ENCODE measurements around the gene KIRREL3.

Gene KIRREL3

GRCh38 chr11:126497581-126498122 is 502.9 kb downstream of the KIRREL3 start:
- DNase-seq: no peak

GRCh38 chr11:126496576-126497337 is 503.8 kb downstream of the KIRREL3 start:
- no peak for DNase-seq

GRCh38 chr11:126495281-126496220 is 505.0 kb downstream of the KIRREL3 start:
- no peak for DNase-seq

GRCh38 chr11:126494831-126495230 is 505.7 kb downstream of the KIRREL3 start:
- DNase-seq: no peak

- no peak for DNase-seq
These were observed 508.1 kb downstream of the KIRREL3 start for GRCh38 chr11:126492331-126493082.

- no peak for DNase-seq
These were observed 509.5 kb downstream of the KIRREL3 start for GRCh38 chr11:126491092-126491491.

GRCh38 chr11:126489836-126490660 is 510.5 kb downstream of the KIRREL3 start:
- DNase-seq: no peak

GRCh38 chr11:126488591-126489370 is 511.8 kb downstream of the KIRREL3 start:
- no peak for DNase-seq

- DNase-seq: no peak
These were observed 512.9 kb downstream of the KIRREL3 start for GRCh38 chr11:126487711-126488110.

- no peak for DNase-seq
These were observed 514.5 kb downstream of the KIRREL3 start for GRCh38 chr11:126485986-126486635.

- no peak for DNase-seq
These were observed 515.4 kb downstream of the KIRREL3 start for GRCh38 chr11:126485021-126485792.

GRCh38 chr11:126484266-126484665 is 516.3 kb downstream of the KIRREL3 start:
- no peak for DNase-seq

GRCh38 chr11:126483621-126484195 is 516.9 kb downstream of the KIRREL3 start:
- no peak for DNase-seq

- DNase-seq: no peak
These were observed 517.9 kb downstream of the KIRREL3 start for GRCh38 chr11:126482586-126483108.

GRCh38 chr11:126481303-126481680 is 519.3 kb downstream of the KIRREL3 start:
- DNase-seq: no peak

- peak; percentile 53 to 70 for DNase-seq
These were observed 519.9 kb downstream of the KIRREL3 start for GRCh38 chr11:126480410-126481302.

GRCh38 chr11:126480015-126480409 is 520.6 kb downstream of the KIRREL3 start:
- no peak for DNase-seq
